GM21576 (cell line): ENCODE results near the gene TMPRSS9.

Source experiments
- ATAC-seq: cut with Tn5 transposase; IDR thresholded peaks from one replicate; pipeline ENCODE4 v1.9.1; 2021; ENCODE audit warnings: mild to moderate bottlenecking, moderate library complexity; ENCODE audit not compliant: unreplicated experiment

Gene TMPRSS9

DNA sequence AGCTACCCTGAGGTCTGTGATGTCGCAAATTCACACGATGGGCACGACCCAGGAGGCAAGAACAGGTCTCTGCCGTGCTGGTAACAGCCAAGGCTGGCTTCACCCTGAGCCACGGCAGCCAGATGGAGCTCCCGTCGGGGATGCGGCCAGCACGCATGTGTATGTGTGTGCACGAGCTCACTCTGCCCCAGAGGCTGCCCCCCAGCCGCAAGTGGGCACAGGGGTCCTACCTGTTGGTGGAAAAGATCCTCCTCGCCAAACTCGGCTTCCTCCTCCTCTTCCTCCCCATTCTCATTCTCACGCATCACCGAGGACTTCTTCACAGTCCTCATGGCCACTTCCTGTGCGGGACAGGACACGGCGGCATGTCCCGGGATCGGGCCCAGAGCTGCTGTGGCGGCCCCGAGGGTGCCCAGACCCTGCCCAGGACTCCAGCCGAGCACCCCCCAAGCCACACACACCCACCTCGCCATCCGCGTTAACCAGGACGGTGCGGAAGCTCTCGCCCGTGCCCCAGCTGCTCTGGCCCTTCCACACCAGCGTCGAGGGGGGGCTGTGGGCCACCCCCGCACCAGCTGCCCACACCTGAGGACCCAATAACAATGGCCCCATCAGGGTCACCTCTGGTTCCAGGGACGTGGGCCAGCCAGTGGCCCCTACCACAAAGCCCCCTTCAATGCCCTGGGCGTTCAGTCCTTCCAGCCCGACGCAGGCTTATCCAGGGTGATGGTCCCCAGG is 71.4 kb downstream of the TMPRSS9 start:
- no peak for ATAC-seq

DNA sequence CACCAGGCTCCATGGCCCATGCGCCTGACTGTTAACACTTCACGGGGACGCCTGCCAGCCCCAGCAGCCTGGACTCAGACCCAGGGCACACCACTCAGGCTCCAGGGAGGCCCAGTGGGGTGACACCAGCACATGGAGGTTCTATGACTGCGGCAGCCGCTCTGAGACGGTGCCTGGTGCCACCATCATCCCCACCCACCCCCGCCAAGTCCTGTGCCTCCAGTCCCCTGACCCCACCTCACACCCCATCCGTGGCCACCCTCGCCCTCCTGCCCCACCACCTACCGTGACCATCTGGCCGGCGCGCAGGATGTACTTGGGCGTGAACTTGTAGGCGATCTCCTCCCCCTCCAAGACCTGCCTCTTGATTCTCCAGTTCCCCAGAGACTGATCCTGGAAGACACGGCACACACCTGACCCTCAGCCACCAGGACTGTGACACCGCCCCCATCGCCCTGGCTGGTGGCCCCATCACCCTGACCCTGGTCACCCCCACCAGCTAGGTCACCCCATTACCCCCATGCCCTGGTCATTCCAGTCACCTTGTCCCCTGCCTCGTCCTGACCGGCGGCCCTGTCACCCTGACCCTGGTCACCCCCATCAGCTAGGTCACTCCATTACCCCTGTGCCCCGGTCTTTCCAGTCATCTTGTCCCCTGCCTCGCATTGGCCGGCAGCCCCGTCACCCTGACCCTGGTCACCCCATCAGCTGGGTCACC is 72.2 kb downstream of the TMPRSS9 start:
- ATAC-seq = no peak

DNA sequence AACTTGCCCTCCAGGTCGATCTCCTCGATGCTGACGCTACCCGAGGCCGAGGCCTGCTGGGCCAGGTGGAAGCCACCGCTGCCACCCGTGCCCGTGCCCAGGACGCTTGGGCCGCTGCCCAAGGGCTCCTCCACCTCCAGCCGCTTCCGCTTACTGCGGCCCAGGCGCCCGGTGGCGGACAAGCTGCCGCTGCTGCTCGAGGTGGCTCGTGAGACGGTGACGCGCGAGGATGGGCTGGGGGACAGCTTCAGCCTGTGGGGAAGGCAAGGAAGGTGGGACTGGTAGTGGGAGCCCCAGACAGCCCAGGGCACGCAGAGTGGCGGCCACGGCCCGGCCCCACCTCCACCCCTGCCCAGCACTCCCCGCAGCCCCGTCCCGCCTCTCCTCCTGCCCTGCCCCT is 73.8 kb downstream of the TMPRSS9 start:
- ATAC-seq = no peak

DNA sequence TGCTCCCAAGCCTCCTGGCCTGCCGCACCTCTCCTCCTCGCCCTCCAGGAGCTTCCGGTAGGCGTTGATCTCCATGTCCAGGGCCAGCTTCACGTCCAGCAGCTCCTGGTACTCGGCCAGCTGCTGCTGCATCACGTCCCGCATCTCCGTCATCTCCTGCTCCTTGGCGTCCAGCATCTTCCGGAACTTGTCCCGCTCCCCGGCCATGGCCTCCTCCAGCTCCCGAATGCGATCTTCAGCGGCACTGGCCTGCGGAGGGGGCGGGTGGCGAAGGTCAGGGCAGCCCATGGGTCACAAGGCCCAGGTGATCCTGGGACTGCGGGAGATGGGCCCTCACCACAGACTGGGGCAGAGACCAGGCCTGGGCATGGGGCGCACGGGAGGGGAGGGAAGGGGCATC is 74.2 kb downstream of the TMPRSS9 start:
- ATAC-seq = no peak

DNA sequence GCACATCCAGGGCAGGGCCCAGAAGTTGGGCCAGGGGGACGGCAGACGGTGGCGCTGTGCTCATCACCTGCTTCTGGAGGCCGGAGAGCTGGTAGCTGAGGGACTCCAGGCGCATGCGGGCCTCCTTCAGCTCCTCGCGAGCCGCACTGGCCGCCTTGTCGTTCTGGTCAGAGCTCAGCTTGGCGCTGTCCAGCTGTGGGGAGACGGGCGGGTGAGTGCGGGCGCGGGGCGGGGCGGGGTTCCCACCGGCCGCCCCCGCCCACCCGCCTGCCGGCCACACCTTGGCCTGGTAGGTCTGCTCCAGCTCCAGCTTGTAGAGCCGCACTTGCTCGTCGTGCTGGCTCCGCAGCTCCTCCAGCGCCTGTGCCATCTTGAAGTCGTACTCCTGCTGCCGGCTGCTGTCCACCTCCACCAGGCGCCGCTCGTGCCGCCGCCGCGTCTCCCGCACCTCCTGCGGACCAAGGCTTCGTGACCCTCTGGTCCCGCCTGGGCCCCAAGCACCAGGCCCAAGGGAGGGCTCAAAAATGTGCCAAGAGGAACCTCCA is 74.7 kb downstream of the TMPRSS9 start:
- no peak for ATAC-seq

DNA sequence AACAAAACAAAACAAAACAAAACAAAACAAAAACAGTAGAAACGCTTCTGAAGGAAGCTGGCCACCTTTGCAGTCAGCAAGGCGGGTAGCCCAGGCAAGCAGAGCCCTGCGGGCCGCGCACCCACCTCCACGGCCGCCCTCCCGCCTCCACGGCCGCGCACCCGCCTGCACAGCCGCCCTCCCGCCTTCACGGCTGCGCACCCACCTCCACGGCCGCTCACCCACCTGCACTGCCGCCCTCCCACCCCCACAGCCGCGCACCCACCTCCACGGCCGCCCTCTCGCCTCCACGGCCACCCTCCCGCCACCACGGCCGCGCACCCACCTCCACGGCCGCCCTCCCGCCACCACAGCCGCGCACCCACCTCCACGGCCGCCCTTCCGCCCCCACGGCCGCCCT is 76.3 kb downstream of the TMPRSS9 start:
- no peak for ATAC-seq

DNA sequence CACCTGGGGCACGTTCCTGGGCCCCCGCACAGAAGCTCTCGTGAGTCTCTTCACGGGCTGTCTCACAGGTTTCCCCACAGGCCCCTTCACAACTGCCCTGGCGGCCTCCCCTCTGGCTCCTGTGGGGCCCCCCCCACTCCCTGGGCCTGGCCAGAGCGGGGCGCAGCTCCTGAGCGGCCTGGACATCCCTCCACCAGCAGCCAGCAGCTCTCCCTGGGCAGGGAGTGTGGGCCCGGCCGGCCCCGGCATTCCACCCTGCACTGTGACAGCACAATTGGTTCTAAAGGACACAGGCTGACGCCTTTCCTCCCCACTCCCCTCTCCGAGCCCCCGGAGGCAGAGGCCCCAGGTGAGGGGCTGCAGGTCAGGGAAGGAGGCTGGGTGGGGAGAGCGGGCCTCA is 76.9 kb downstream of the TMPRSS9 start:
- no peak for ATAC-seq

DNA sequence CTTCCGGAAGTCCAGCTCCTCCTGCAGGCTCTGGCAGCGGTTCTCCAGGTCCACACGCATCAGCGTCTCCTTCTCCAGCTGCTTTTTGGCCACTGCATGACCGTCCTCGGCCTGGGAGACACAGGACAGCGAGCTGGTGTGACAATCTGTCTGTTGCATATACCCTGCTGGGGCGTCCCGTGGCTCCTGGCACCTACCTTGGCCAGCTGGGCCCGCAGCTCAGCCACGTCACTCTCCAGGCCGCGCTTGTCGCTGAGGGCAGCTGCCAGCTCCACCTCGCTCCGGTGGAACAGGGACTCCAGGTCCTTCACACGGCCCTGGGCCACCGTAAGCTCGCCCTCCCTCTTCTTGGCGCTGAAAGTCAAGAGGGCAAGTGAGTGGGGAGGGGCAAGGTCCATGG is 78.1 kb downstream of the TMPRSS9 start:
- no peak for ATAC-seq

DNA sequence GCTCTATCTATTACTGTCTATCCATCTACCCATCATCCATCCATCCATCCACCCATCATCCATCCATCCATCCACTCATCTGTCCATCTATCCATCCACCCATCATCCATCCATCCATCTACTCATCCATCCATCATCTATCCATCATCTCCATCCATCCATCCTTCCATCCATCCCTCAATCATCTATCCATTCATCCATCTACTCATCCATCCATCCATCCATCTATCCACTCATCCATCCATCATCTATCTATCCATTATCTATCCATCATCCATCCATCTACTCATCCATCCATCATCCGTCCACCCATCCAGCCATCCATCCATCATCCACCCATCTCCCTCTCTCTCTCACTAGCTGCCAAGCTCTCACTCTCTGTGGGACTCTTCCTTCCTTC is 80.5 kb downstream of the TMPRSS9 start:
- ATAC-seq = no peak

DNA sequence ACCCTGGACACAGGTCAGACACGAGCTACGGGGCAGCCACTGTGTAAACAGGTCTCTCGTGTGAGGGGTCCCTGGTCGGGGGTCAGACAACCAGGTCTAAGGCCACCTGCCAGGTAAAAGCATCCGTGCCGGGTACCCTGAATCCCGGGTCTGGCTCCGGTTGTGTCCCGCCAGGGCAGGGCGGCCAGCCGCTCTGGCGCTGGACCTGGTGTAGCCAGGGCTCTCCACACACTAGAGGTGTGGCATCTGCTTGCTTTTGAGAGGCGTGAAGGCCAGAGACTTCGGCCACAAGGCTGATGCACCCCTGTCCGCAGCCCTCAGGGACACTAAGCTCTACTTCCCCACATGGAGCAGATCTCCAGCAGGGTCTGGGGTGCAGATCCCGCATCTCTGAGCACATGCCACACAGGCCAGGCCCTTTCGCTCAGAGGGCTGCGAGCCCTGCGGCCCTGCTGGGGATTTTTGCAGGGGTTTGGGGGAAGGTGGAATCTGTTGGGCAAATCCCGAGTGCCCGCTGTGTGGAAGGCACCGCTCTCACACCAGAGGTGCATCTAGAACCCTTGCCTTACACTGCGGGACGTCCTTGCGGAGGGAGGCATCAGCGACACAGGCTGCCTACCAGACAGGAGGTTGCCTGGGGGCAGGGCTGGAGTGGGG is 81.2 kb downstream of the TMPRSS9 start:
- ATAC-seq = no peak

DNA sequence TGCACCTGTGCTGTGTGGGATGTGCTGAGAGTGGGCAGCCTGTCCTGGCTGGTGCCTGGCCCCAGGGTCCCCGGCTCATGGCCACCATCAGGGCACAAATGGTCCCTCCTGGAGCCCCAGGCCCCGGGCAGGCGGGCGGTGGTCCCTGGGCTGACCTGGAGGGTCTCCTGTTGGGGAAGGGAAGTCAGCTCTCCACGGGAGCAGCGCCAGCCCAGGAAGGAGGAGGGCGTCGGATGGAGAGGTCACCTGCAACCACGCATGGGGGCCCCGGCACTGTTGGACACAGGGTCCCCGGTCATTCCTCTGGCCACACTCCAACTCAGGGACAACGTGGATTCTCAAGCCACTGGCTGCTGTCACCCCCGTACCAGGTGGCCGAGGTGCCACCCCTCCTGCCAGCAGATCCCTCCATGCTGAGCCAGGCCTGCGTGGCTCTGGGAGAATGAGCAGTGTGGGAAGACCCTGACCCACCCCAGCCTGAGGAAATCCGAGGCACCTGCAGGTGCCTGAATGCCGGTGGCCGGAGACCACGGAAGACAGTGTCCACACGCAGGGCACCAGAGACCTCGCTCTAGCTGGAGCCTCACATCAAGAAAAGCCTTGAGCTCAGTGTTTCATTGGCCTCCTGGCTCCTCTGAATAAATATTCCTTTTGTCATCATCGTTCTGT is 83.2 kb downstream of the TMPRSS9 start:
- ATAC-seq = no peak

DNA sequence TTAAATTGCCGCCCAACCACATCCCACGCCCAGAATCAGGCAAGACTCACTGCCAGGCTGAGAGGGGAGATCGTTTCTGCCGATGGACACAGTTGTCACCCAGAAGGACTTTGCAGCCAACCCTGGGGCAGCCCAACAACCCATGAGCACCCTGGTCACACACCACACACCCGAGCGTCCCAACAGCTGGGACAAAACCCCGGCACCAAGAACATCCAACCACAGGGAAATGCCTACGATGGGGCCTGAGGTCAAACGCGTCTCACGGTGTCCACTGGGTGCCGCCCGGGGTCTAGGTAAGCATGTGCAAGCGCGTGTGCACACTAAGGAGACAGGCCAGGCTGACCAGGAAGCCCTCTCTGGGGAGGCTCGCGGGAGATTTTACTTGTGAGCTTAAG is 83.7 kb downstream of the TMPRSS9 start:
- no peak for ATAC-seq

DNA sequence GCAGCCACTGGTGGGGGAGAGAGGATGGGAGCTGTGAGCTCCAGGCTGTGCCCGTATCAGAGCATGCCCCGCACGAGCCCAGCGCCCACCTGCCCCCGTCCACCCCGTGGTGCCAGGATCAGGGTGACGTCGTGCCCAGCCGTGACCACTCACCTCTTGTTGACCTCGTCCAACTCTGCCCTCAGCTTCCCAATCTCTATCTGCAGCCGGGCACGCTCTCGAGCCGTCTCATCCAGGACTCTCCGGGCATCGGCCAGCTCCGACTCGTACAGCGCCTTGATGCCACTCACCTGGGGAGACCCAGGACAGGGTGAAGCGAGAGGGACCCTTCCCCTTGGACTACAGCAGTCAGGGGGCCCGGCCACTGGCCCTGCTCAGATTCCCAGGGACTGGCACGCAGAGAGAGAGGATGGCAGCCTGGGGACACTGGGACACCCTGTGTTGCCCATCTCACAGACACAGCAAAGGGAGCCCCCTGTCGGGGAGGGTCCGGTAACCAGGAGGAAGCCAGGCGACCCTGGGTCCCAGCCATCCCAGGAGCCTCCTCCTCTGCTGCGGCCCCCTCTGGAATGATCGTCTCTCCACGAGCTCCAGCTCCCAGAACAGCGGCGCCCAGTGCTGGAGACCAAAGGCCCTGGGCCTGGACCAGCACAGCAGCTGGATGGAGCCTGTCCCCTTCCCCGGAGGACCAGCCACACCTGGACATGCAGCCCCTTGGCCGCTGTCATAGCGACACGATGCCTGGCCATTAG is 84.4 kb downstream of the TMPRSS9 start:
- no peak for ATAC-seq

DNA sequence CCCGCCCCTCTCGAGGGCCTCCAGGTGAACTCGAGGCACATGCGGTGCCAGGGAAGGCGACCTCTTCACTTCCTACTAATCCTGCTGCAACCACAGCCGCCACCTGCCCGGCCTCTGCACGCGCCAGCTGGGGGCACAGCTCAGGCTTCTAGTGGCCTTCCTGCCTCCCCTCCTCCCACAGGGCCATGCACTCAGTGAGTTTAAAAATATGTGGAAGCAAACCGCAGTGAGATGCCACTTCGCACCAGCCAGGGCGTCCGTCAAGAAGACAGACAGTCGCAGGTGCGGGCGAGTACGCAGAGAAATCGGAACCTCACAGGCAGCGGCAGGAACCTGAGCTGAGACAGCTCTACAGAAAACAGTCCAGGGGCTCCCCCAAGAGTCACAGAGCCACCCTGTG is 86.3 kb downstream of the TMPRSS9 start:
- ATAC-seq = no peak

DNA sequence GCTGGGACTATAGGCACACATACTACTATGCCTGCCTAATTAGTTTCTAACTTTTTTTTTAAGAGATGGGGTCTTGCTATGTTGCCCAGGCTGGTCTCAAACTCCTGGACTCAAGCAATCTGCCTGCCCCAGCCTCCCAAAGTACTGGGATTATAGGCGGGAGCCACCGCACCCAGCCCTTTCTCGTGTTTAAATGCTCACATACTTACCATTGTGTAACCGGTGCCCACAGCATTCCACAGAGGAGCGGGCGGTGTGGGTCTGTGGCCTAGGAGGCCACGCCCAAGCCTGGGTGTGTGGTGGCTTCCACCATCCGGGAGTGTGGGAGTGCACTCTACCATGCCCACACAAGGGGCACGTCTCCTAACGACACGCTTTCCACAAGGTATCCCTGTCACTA is 89.0 kb downstream of the TMPRSS9 start:
- ATAC-seq = no peak

DNA sequence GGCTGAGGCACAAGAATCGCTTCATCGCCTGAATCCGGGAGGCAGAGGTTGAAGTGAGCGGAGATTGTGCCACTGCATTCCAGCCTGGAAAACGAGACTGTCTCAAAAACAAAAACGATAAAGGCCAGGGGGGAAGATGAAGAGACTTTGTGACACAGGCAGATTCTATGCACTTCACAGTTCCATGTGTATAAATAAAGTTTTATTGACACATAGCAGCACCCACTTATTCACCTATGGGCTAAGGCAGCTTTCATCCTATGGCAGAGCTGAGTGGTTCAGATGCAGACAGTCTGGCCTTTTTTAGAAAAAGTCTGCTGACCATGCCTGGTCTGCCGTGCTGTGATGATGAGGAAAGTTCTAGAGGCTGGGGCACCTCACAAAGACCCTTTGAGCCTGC is 91.1 kb downstream of the TMPRSS9 start:
- no peak for ATAC-seq

DNA sequence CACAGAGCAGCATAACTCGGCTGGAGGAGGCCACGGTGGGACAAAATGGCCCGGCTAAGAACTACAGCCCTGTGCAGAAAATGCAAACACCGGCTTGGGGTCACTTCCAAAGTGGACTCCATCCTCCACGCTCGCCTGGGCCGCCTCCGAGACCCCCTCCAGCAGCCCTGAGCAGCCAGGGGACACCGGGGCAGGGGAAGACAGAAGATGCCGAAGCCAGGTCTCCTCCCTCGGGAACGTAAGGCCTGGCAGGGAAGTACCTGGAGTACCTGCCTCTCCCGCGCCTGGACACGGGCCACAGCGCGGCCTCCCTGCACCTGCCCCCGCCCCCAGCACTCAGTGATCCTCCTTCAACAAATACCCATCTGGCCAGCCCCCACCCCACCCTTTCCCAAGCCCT is 91.7 kb downstream of the TMPRSS9 start:
- ATAC-seq = no peak

DNA sequence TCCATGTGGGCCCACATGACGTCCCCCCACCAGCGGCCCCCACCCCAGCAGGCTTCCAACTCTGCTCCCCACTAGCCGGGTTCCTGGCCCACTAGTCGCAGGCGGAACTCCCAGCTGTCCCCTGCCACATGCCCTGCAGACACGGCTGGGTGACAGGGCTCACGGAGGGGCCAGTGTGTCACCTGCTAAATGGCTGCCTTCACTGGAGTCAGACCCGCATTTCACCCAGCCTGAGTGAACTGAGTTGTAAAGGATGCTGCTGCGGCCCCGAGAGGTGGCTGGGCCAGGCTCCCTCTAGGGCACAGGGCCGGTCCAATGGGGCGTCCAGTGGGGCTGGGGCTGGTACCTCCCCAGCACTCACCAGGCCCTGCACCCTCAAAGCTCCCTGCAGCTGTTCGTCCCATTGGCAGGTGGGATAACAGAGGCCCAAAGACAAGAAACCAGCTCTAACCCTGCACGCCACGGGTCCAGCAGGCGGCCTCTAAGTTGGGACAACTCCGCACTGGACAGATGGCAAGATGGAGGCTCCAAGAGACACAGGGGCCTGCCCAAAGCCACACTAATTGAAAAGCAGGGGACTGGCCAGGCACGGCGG is 93.5 kb downstream of the TMPRSS9 start:
- ATAC-seq = no peak

DNA sequence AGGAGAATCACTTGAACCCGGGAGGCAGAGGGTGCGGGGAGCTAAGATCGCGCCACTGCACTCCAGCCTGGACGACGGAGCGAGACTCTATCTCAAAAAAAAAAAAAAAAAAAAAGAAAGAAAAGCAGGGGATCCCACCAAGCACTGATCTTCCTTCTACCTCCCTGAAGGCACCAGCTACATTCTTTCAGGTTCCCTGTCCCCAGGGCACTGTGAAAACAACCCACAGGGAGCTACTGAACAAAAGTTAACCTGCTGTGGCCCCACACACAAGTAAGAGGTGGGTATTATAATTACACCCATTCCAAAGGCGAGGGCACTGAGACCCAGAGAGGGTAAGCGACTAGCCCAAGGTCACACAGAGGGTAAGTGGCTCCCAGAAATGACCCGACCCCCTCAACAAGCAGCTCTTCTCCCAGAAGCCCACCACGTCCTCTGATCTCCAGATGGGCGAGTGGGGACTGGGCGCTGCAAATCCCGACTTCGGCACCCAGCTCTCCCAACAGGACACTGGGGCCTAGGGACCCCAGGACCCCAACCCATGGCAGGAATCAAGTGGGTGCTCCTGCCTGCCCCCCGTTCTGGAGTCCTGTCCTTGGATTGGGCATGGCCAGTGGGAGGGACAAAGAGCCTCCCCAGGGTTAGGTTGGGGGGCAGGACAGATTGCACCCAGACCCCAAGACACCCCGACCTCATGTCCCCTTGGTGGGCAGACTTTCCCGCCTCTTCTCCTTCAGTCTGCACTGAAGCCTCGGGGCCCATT is 94.3 kb downstream of the TMPRSS9 start:
- ATAC-seq = no peak
